ENCODE data around the gene UBL7. TPM values are rescaled to one million over a fixed set of nuclear protein-coding genes. Genes with fewer than 3 reads are reported as not detected.

Gene UBL7
- total and polyA plus RNA-seq, 4 donors, result 25.1 to 45.3 (median 28.0) TPM

- Histone ChIP-seq H3K27me3 (ENCODE audit: control insufficient read depth in 1 of 2, insufficient read depth in 2 of 2, low read length in 1 of 2) (no peaks in the 10 kb centered on the region), H3K4me3 (ENCODE audit: low read length in 2 of 2) (no peak overlapping the region), H3K4me1 (ENCODE audit: control insufficient read depth in 1 of 2, insufficient read depth in 2 of 2, low read length in 2 of 2) (no peaks in the 10 kb centered on the region), H3K9me3 (ENCODE audit: control insufficient read depth, low read length) (no peaks in the 10 kb centered on the region), H3K36me3 (ENCODE audit: control insufficient read depth in 1 of 2, insufficient read depth in 2 of 2, low read length in 1 of 2) (no peaks in the 10 kb centered on the region), H3K27ac (ENCODE audit: low read depth in 1 of 2, low read length in 2 of 2) (no peak overlapping the region)
- ATAC-seq (ENCODE audit: low FRiP score) (no peak), DNase-seq (peak in 1 of 2 donors; percentile 63)
- WGBS, 2 donors, result 84 to 87% methylated on average over 13 of the region's 13 CpGs
- intact Hi-C loops (cut with DNase I), result no loop called here
Measured at GRCh38 chr15:74402873-74403587, 57.9 kb downstream of the UBL7 start.

- 90 to 93% methylated on average over 5 of the region's 5 CpGs for WGBS, 2 donors
- Histone ChIP-seq H3K4me1 (ENCODE audit: control insufficient read depth in 1 of 2, insufficient read depth in 2 of 2, low read length in 2 of 2) (no peaks in the 10 kb centered on the region), H3K4me3 (ENCODE audit: low read length in 2 of 2) (no peak overlapping the region), H3K27ac (ENCODE audit: low read depth in 1 of 2, low read length in 2 of 2) (no peak overlapping the region), H3K27me3 (ENCODE audit: control insufficient read depth in 1 of 2, insufficient read depth in 2 of 2, low read length in 1 of 2) (no peaks in the 10 kb centered on the region), H3K36me3 (ENCODE audit: control insufficient read depth in 1 of 2, insufficient read depth in 2 of 2, low read length in 1 of 2) (no peaks in the 10 kb centered on the region), H3K9me3 (ENCODE audit: control insufficient read depth, low read length) (no peaks in the 10 kb centered on the region)
- DNase-seq (no peak), ATAC-seq (ENCODE audit: low FRiP score) (no peak)
- intact Hi-C loops (cut with DNase I), result no loop called here
Measured at GRCh38 chr15:74402337-74402841, 58.6 kb downstream of the UBL7 start.

- no peaks in the 10 kb centered on the region for H3K27me3 ChIP-seq (ENCODE audit: control insufficient read depth in 1 of 2, insufficient read depth in 2 of 2, low read length in 1 of 2)
- no peaks in the 10 kb centered on the region for H3K9me3 ChIP-seq (ENCODE audit: control insufficient read depth, low read length)
- intact Hi-C loops (cut with DNase I), result no loop called here
- ATAC-seq (ENCODE audit: low FRiP score) (no peak), DNase-seq (no peak)
- no peak overlapping the region for H3K4me3 ChIP-seq (ENCODE audit: low read length in 2 of 2)
- no peaks in the 10 kb centered on the region for H3K4me1 ChIP-seq (ENCODE audit: control insufficient read depth in 1 of 2, insufficient read depth in 2 of 2, low read length in 2 of 2)
- no peak overlapping the region for H3K27ac ChIP-seq (ENCODE audit: low read depth in 1 of 2, low read length in 2 of 2)
- H3K36me3 ChIP-seq (ENCODE audit: control insufficient read depth in 1 of 2, insufficient read depth in 2 of 2, low read length in 1 of 2), result no peaks in the 10 kb centered on the region
- 80% methylated on average over 11 of the region's 11 CpGs for WGBS, 2 donors
Measured at GRCh38 chr15:74400915-74401757, 59.8 kb downstream of the UBL7 start.

DNA sequence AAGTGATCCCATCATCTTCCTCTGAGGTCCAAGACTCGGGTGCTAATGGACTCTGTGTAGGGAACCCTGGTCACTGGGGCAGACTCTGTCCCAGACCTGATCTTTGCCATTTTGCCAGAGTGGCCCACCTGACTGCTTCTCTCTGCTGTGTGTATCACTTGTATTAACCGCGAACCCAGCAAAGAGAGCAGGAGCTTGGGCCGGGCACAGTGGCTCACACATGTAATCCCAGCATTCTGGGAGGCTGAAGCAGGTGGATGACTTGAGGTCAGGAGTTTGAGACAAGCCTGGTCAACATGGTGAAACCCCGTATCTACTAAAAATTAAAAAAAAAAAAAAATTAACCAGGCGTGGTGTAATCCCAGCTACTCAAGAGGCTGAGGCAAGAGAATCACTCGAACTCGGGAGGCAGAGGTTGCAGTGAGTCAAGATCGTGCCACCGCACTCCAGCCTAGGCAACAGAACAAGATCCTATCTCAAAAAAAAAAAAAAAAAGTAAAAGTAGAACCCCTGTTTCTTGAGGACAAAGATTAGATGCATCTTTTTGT lies 60.6 kb downstream of the UBL7 start:
- DNase-seq (no peak), ATAC-seq (ENCODE audit: low FRiP score) (no peak)
- no peaks in the 10 kb centered on the region for H3K27me3 ChIP-seq (ENCODE audit: control insufficient read depth in 1 of 2, insufficient read depth in 2 of 2, low read length in 1 of 2)
- no peak overlapping the region for H3K4me3 ChIP-seq (ENCODE audit: low read length in 2 of 2)
- H3K27ac ChIP-seq (ENCODE audit: low read depth in 1 of 2, low read length in 2 of 2), result no peak overlapping the region
- no peaks in the 10 kb centered on the region for H3K36me3 ChIP-seq (ENCODE audit: control insufficient read depth in 1 of 2, insufficient read depth in 2 of 2, low read length in 1 of 2)
- no peaks in the 10 kb centered on the region for H3K9me3 ChIP-seq (ENCODE audit: control insufficient read depth, low read length)
- WGBS, 2 donors, result 87 to 96% methylated on average over 10 of the region's 10 CpGs
- H3K4me1 ChIP-seq (ENCODE audit: control insufficient read depth in 1 of 2, insufficient read depth in 2 of 2, low read length in 2 of 2), result no peaks in the 10 kb centered on the region
- intact Hi-C loops (cut with DNase I), result no loop called here

DNA sequence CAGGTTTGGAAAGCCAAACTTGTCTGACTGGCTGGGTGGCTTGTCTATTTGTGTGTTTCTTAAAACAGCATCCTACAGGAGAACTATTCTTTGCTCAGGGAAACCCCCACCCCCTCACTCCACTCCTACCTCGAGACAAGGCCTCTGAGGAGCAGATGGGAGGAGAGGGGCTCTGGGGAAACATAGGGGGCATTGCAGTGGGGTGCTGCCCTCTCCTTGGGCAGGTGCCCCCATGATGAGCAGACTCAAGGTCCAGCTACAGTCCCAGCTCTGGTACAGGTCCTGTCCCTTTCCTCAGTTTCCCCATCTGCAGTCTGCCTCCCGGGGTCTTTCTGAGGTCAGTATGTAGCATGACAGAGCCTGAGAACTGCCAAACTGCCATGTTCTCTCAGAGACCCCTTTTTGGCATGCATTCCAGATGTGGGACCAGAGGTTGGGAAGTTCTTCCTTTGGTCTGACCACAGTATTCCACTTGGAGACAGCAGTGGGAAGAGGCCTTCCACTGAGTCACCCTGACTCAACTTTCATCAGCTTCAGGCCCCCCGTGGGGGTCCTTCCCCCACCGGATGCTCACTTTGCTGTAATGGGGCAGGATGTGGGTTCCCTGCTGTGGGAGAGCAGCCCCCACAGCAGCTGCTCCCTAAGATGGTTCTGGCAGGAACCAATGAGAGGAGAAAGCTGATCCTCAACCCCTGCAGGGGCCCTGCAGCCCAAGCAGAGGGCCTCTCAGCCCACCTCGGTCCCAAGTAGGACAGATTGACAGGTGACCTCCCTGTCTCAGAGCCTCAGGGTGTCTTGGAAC lies 61.2 kb downstream of the UBL7 start:
- ATAC-seq (ENCODE audit: low FRiP score) (no peak), DNase-seq (no peak)
- no peaks in the 10 kb centered on the region for H3K4me1 ChIP-seq (ENCODE audit: control insufficient read depth in 1 of 2, insufficient read depth in 2 of 2, low read length in 2 of 2)
- H3K27ac ChIP-seq (ENCODE audit: low read depth in 1 of 2, low read length in 2 of 2), result no peak overlapping the region
- no peaks in the 10 kb centered on the region for H3K9me3 ChIP-seq (ENCODE audit: control insufficient read depth, low read length)
- WGBS, 2 donors, result 40 to 56% methylated on average over 5 of the region's 5 CpGs
- no peak overlapping the region for H3K4me3 ChIP-seq (ENCODE audit: low read length in 2 of 2)
- H3K36me3 ChIP-seq (ENCODE audit: control insufficient read depth in 1 of 2, insufficient read depth in 2 of 2, low read length in 1 of 2), result no peaks in the 10 kb centered on the region
- H3K27me3 ChIP-seq (ENCODE audit: control insufficient read depth in 1 of 2, insufficient read depth in 2 of 2, low read length in 1 of 2), result no peaks in the 10 kb centered on the region
- intact Hi-C loops (cut with DNase I), result no loop called here

- ATAC-seq (ENCODE audit: low FRiP score), result no peak
- H3K36me3 ChIP-seq (ENCODE audit: control insufficient read depth in 1 of 2, insufficient read depth in 2 of 2, low read length in 1 of 2), result no peaks in the 10 kb centered on the region
- WGBS, 2 donors, result 92 to 95% methylated on average over 3 of the region's 3 CpGs
- no peaks in the 10 kb centered on the region for H3K27me3 ChIP-seq (ENCODE audit: control insufficient read depth in 1 of 2, insufficient read depth in 2 of 2, low read length in 1 of 2)
- no peak overlapping the region for H3K27ac ChIP-seq (ENCODE audit: low read depth in 1 of 2, low read length in 2 of 2)
- DNase-seq, result no peak
- intact Hi-C loops (cut with DNase I), result no loop called here
- H3K4me1 ChIP-seq (ENCODE audit: control insufficient read depth in 1 of 2, insufficient read depth in 2 of 2, low read length in 2 of 2), result no peaks in the 10 kb centered on the region
- H3K9me3 ChIP-seq (ENCODE audit: control insufficient read depth, low read length), result no peaks in the 10 kb centered on the region
- H3K4me3 ChIP-seq (ENCODE audit: low read length in 2 of 2), result no peak overlapping the region
Measured at GRCh38 chr15:74399100-74399499, 61.9 kb downstream of the UBL7 start.

DNA sequence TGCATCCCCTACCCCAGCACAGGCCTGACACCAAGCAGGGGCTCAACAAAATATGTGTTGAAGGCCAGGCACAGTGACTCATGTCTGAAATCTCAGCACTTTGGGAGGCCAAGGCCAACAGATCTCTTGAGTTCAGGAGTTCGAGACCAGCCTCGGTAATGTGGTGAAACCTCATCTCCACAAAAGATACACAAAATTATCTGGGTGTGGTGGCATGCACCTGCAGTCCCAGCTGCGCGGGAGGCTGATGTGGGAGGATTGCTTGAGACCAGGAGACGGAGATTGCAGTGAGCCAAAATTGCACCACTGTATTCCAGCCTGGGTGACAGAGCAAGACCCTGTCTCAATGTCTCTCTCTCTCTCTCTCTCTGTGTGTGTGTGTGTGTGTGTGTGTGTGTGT lies 62.8 kb downstream of the UBL7 start:
- WGBS, 2 donors, result 96 to 99% methylated on average over 5 of the region's 5 CpGs
- H3K27ac ChIP-seq (ENCODE audit: low read depth in 1 of 2, low read length in 2 of 2), result no peak overlapping the region
- no peak overlapping the region for H3K4me3 ChIP-seq (ENCODE audit: low read length in 2 of 2)
- H3K9me3 ChIP-seq (ENCODE audit: control insufficient read depth, low read length), result no peaks in the 10 kb centered on the region
- no peaks in the 10 kb centered on the region for H3K4me1 ChIP-seq (ENCODE audit: control insufficient read depth in 1 of 2, insufficient read depth in 2 of 2, low read length in 2 of 2)
- ATAC-seq (ENCODE audit: low FRiP score), result no peak
- no peaks in the 10 kb centered on the region for H3K36me3 ChIP-seq (ENCODE audit: control insufficient read depth in 1 of 2, insufficient read depth in 2 of 2, low read length in 1 of 2)
- no peaks in the 10 kb centered on the region for H3K27me3 ChIP-seq (ENCODE audit: control insufficient read depth in 1 of 2, insufficient read depth in 2 of 2, low read length in 1 of 2)
- DNase-seq, result no peak
- intact Hi-C loops (cut with DNase I), result no loop called here

DNA sequence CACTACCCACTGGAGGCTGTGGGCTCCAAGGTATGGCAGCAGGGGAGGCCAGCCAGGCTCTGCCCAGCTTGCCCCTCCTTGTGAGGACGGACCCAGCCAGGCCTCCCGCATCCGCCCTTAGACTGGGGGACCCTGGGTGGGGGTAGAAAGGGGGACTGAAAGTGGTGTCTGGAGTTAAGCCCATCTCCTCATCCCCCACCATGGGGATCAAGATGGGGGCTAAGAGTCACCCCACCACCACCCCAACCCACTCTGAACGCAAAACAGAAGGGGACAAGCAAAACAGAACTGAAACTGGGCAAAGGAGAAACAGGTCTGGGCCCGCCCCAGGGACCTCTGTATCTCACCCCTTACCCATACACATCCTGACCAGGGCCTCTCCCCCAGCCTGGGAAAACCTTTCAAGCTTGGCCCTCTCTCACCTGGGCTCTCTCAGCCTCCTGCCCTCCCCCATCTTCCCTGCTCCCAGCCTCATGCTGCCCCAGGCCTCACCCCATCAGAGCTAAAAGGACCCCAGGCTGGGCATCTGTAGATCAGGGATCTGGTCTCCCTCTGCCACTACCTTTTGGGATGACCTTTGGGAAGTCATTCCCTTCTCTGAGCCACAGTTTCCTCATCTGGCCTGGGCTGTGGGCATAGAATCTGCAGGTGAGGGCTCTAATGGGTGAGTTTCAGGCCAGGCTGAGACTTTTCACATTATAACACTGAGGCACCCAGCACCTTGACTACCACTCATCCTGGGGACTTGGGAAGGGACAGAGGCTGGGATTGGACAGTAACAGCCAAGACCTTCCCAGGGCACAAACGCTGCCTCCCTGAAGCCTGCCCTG lies 63.5 kb downstream of the UBL7 start:
- Histone ChIP-seq H3K27ac (ENCODE audit: low read depth in 1 of 2, low read length in 2 of 2) (no peak overlapping the region), H3K4me1 (ENCODE audit: control insufficient read depth in 1 of 2, insufficient read depth in 2 of 2, low read length in 2 of 2) (no peaks in the 10 kb centered on the region), H3K9me3 (ENCODE audit: control insufficient read depth, low read length) (no peaks in the 10 kb centered on the region), H3K36me3 (ENCODE audit: control insufficient read depth in 1 of 2, insufficient read depth in 2 of 2, low read length in 1 of 2) (no peaks in the 10 kb centered on the region), H3K4me3 (ENCODE audit: low read length in 2 of 2) (no peak overlapping the region), H3K27me3 (ENCODE audit: control insufficient read depth in 1 of 2, insufficient read depth in 2 of 2, low read length in 1 of 2) (no peaks in the 10 kb centered on the region)
- ATAC-seq (ENCODE audit: low FRiP score) (no peak), DNase-seq (no peak)
- intact Hi-C loops (cut with DNase I), result no loop called here
- 92 to 95% methylated on average over 6 of the region's 6 CpGs for WGBS, 2 donors
